ENCODE results near the gene RRAGD.
A peak's percentile ranks its signal among the peaks of the same experiment; 100 is the strongest.

The RRAGD gene

DNA sequence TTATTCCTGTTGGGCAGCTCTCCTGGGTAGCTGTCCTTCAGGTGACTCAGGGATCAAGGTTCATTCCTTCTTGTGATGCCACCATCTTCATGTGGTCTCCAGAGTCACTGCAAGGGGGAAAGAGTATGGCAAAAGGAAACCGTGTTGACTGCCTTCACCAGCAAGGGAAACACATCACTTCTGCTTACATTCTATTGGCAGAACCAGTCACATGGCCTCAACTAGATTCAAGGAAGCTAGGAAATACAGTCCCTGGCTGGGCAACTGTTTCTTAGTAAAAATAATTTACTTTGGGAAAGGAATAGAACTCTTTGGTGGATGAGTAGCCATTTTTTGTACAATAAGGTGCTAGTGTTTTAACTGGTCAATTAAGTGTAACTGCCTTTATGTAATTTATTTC is 26.2 kb upstream of the RRAGD start:
- H3K9me3 ChIP-seq, result no peaks in the 10 kb centered on the region
- H3K27me3 ChIP-seq, result no peaks in the 10 kb centered on the region
- no peak overlapping the region for H3K9ac ChIP-seq
- TF ChIP-seq Cebpa-rat (IDR thresholded peaks at IDR 0.05), result no peak
- no peaks in the 10 kb centered on the region for H3K36me3 ChIP-seq
- no peak overlapping the region for H3K4me2 ChIP-seq
- H3K4me1 ChIP-seq, result no peaks in the 10 kb centered on the region
- H4K20me1 ChIP-seq, result no peaks in the 10 kb centered on the region
- H3K27ac ChIP-seq, result no peak overlapping the region
- H3K4me3 ChIP-seq, result no peak overlapping the region

DNA sequence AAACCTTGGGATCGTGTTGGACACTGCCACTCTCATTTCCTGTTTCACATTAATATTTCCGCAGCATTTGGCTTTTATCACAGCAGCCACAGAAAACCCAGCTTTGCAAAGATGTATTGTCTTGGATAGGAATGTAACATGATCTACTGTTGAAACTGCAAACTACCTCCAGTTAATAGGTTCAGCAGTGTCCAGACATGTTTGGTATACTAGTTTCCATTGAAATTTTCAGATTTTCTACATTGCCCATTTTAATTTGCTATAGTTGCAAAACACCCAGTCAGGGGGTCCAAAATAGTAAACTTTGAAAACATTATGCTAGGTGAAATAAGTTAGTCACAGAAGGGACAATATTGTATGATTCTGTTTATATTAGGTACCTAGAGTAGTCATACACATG is 24.2 kb upstream of the RRAGD start:
- Histone ChIP-seq H3K36me3 (no peaks in the 10 kb centered on the region), H3K4me2 (no peak overlapping the region), H3K27ac (no peak overlapping the region), H3K4me3 (no peak overlapping the region), H3K9me3 (no peaks in the 10 kb centered on the region), H3K27me3 (no peaks in the 10 kb centered on the region), H3K4me1 (no peaks in the 10 kb centered on the region), H4K20me1 (no peaks in the 10 kb centered on the region), H3K9ac (no peak overlapping the region)
- TF ChIP-seq Cebpa-rat (IDR thresholded peaks at IDR 0.05), result no peak

- no peaks in the 10 kb centered on the region for H3K27me3 ChIP-seq
- H3K9me3 ChIP-seq, result no peaks in the 10 kb centered on the region
- H4K20me1 ChIP-seq, result no peaks in the 10 kb centered on the region
- no peak overlapping the region for H3K4me2 ChIP-seq
- no peak overlapping the region for H3K9ac ChIP-seq
- TF ChIP-seq Cebpa-rat (IDR thresholded peaks at IDR 0.05), result no peak
- H3K4me3 ChIP-seq, result no peak overlapping the region
- H3K36me3 ChIP-seq, result no peaks in the 10 kb centered on the region
- no peak overlapping the region for H3K27ac ChIP-seq
- no peaks in the 10 kb centered on the region for H3K4me1 ChIP-seq
Observed at GRCh38 chr6:89434954-89435353, 22.9 kb upstream of the RRAGD start.

DNA sequence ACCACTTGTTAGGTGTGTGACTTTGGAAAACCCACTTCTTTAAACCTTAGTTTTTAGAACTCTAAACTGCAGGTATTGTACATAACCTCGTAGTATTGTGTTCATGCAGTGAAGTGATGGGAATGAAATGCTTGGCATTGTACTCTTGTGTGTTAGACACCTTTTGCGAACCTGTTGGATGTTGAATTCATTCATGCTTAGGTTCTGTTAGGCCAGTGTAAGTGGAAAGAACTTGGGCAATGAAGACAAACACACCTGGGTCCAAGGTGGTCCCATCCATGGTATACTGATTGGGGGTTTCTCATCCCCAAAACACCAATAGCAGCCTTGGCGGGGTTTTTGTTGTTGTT is 22.1 kb upstream of the RRAGD start:
- Histone ChIP-seq H3K4me1 (no peaks in the 10 kb centered on the region), H3K9me3 (no peaks in the 10 kb centered on the region), H3K36me3 (no peaks in the 10 kb centered on the region), H4K20me1 (no peaks in the 10 kb centered on the region), H3K4me2 (peak overlapping the region; percentile 81), H3K9ac (no peak overlapping the region), H3K4me3 (no peak overlapping the region), H3K27ac (no peak overlapping the region), H3K27me3 (no peaks in the 10 kb centered on the region)
- TF ChIP-seq Cebpa-rat (IDR thresholded peaks at IDR 0.05), result no peak

- H3K4me2 ChIP-seq, result peak overlapping the region; percentile 81
- no peaks in the 10 kb centered on the region for H3K36me3 ChIP-seq
- H3K4me3 ChIP-seq, result peak overlapping the region; percentile 72
- H3K27ac ChIP-seq, result no peak overlapping the region
- H3K4me1 ChIP-seq, result no peaks in the 10 kb centered on the region
- no peaks in the 10 kb centered on the region for H3K9me3 ChIP-seq
- no peak for TF ChIP-seq Cebpa-rat (IDR thresholded peaks at IDR 0.05)
- H3K27me3 ChIP-seq, result no peaks in the 10 kb centered on the region
- no peaks in the 10 kb centered on the region for H4K20me1 ChIP-seq
- H3K9ac ChIP-seq, result peak overlapping the region; percentile 60
Observed at GRCh38 chr6:89433252-89434149, 21.4 kb upstream of the RRAGD start.

DNA sequence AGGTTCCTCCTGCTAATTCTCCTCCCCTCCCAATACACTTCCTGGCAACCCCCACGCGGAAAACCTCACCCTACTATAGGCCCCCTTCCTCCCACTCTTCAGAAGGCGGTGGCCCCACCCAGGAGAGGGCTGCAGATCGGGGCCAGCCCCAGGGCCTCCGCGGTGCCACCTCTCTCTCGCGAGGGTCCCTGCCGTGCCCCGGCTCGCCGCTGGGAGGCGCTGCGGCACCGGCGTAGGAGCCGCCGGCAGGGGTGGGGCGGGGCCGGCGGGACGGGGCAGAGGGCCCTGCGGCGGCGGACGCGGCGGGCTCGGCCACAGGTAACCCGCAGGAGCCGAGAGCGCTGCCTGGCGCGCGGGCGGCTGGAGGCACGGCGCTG is 20.8 kb upstream of the RRAGD start, which contains the start of gene ANKRD6:
Gene ANKRD6, plus strand, starts transcription at position 278 of the 377 bp plus-strand sequence. CDS start 133,825 bp downstream, outside the sequence.
- peak within 1 kb of the TSS; percentile 60 for H3K9ac ChIP-seq
- no peaks in the 10 kb centered on the region for H3K9me3 ChIP-seq
- peak within 1 kb of the TSS; percentile 72 for H3K4me3 ChIP-seq
- no peaks in the 10 kb centered on the region for H3K4me1 ChIP-seq
- H3K36me3 ChIP-seq, result no peaks in the 10 kb centered on the region
- peak within 1 kb of the TSS; percentile 81 for H3K4me2 ChIP-seq
- H3K27ac ChIP-seq, result no peak within 1 kb of the TSS
- H3K27me3 ChIP-seq, result no peaks in the 10 kb centered on the region
- H4K20me1 ChIP-seq, result no peaks in the 10 kb centered on the region
- TF ChIP-seq Cebpa-rat (IDR thresholded peaks at IDR 0.05), result no peak

GRCh38 chr6:89430201-89430962 is 18.3 kb upstream of the RRAGD start:
- no peak overlapping the region for H3K4me2 ChIP-seq
- H3K4me1 ChIP-seq, result no peaks in the 10 kb centered on the region
- TF ChIP-seq Cebpa-rat (IDR thresholded peaks at IDR 0.05), result no peak
- no peak overlapping the region for H3K27ac ChIP-seq
- no peaks in the 10 kb centered on the region for H4K20me1 ChIP-seq
- no peak overlapping the region for H3K4me3 ChIP-seq
- no peaks in the 10 kb centered on the region for H3K27me3 ChIP-seq
- H3K36me3 ChIP-seq, result no peaks in the 10 kb centered on the region
- H3K9me3 ChIP-seq, result no peaks in the 10 kb centered on the region
- no peak overlapping the region for H3K9ac ChIP-seq

DNA sequence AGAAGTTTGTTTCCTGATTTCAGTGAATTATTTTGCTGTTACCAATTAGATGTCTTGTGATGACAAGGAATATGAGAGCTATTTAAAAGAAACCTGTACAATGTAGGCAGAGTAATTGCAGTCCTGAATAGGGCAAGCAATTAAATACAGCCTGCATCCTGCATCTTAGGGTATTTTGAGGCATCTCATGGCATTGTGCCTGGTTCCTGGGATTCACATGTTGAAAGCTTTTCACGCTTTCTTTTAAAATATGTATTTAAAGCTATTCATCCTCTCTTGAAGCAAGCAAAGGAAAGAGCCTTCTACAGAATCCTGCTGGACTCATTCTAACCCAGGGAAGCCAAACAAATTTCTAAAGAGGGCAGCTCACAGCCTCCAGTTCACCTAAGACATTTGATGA is 4.7 kb upstream of the RRAGD start:
- no peaks in the 10 kb centered on the region for H4K20me1 ChIP-seq
- H3K9ac ChIP-seq, result no peak overlapping the region
- H3K4me2 ChIP-seq, result no peak overlapping the region
- no peaks in the 10 kb centered on the region for H3K27me3 ChIP-seq
- H3K36me3 ChIP-seq, result no peaks in the 10 kb centered on the region
- peaks cover 12% of the 10 kb centered on the region for H3K4me1 ChIP-seq
- no peak for TF ChIP-seq Cebpa-rat (IDR thresholded peaks at IDR 0.05)
- no peak overlapping the region for H3K4me3 ChIP-seq
- no peak overlapping the region for H3K27ac ChIP-seq
- no peaks in the 10 kb centered on the region for H3K9me3 ChIP-seq

DNA sequence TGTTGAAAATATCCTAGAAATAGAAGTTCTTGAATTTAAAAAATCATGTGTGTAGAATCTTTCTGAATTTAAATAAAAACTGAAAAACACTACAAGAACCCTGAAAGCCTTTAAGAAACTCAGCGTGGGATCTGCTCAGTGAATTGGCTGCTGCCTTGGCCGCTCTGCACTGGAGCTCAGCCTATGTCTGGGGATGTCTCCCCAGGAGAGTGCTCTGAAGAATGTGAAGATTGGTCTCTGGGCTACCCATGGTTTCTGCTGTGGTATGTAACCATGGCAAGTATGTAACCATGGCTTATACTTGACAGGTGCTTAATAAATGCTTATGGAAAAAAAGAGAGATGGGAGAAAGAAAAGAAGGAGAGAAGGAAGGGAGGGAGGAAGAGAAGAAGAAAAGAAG is 3.1 kb upstream of the RRAGD start:
- Histone ChIP-seq H3K9ac (no peak overlapping the region), H3K9me3 (no peaks in the 10 kb centered on the region), H3K36me3 (no peaks in the 10 kb centered on the region), H3K27me3 (no peaks in the 10 kb centered on the region), H3K27ac (no peak overlapping the region), H3K4me3 (no peak overlapping the region), H3K4me1 (peaks cover 14% of the 10 kb centered on the region), H4K20me1 (peaks cover 10% of the 10 kb centered on the region), H3K4me2 (no peak overlapping the region)
- TF ChIP-seq Cebpa-rat (IDR thresholded peaks at IDR 0.05), result no peak

DNA sequence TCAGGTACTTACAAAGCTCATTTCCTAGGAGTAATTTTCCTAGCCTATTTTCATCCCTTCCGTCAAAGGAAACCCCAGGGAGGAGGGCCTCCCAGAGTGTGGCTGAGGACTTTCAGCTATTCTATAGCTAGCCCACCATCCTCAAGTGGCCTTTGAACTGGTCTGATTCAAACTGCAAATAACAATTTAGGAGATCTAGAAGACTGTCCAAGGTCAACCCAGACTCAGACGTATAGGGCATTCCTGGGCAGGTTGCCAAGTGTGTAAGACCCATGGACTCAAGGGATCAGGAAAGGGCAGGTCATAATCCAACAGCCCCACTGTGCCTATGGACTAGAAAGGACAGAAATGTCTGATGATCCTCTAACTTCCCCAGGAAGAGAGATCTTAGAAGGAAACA is 2.1 kb upstream of the RRAGD start:
- H4K20me1 ChIP-seq, result peaks cover 20% of the 10 kb centered on the region
- no peak overlapping the region for H3K9ac ChIP-seq
- peaks cover 23% of the 10 kb centered on the region for H3K4me1 ChIP-seq
- no peak overlapping the region for H3K27ac ChIP-seq
- H3K27me3 ChIP-seq, result no peaks in the 10 kb centered on the region
- H3K36me3 ChIP-seq, result no peaks in the 10 kb centered on the region
- no peaks in the 10 kb centered on the region for H3K9me3 ChIP-seq
- H3K4me3 ChIP-seq, result no peak overlapping the region
- no peak for TF ChIP-seq Cebpa-rat (IDR thresholded peaks at IDR 0.05)
- H3K4me2 ChIP-seq, result no peak overlapping the region
